Parathyroid adenoma (tissue), 2 donors: ENCODE measurements around the gene GJD3.
"Not testable (repeated sequence)": the region's sequence is repeated elsewhere in the genome, so short reads cannot be mapped to it uniquely, and the experiment has no call there.

Source experiments
- H2AFZ ChIP-seq: fragments of 300-600 bp; sonication (generic); one replicate; pipeline ENCODE4 v1.7.0; 2017; ENCODE audit warnings: antibody characterized with exemption, mild to moderate bottlenecking
- H3K27ac ChIP-seq: fragments of 300-600 bp; sonication (generic); one replicate; pipeline ENCODE4 v1.7.0; 2017
- H3K27me3 ChIP-seq: fragments of 300-600 bp; sonication (generic); one replicate; pipeline ENCODE4 v1.7.0; 2017; ENCODE audit warnings: low read length; ENCODE audit not compliant: control insufficient read depth, insufficient read depth
- H3K36me3 ChIP-seq: fragments of 300-600 bp; sonication (generic); one replicate; pipeline ENCODE4 v1.7.0; 2017; ENCODE audit warnings: low read length; ENCODE audit not compliant: control insufficient read depth, insufficient read depth
- H3K4me1 ChIP-seq: fragments of 300-600 bp; sonication (generic); one replicate; pipeline ENCODE4 v1.7.0; 2017; ENCODE audit warnings: control low read depth
- H3K4me2 ChIP-seq: fragments of 300-600 bp; sonication (generic); one replicate; pipeline ENCODE4 v1.7.0; 2017; ENCODE audit warnings: low read length
- H3K4me3 ChIP-seq: fragments of 300-600 bp; sonication (generic); one replicate; pipeline ENCODE4 v1.7.0; 2017; ENCODE audit warnings: low read depth, low read length
- H3K79me2 ChIP-seq: fragments of 300-600 bp; sonication (generic); one replicate; pipeline ENCODE4 v1.7.0; 2017; ENCODE audit warnings: control low read depth
- H3K9ac ChIP-seq: fragments of 300-600 bp; sonication (generic); one replicate; pipeline ENCODE4 v1.7.0; 2017; ENCODE audit warnings: mild to moderate bottlenecking
- H3K9me3 ChIP-seq: fragments of 300-600 bp; sonication (generic); one replicate; pipeline ENCODE4 v1.7.0; 2017; ENCODE audit warnings: low read length; ENCODE audit not compliant: control insufficient read depth
- TF ChIP-seq, protein P1 (sequence below): fragments of 300-600 bp; sonication (generic); IDR thresholded peaks from one replicate; pipeline ENCODE4 v1.7.0; 2017; ENCODE audit warnings: antibody characterized with exemption, mild to moderate bottlenecking
- donor health status: primary hyperparathyroidism.

The GJD3 gene

DNA sequence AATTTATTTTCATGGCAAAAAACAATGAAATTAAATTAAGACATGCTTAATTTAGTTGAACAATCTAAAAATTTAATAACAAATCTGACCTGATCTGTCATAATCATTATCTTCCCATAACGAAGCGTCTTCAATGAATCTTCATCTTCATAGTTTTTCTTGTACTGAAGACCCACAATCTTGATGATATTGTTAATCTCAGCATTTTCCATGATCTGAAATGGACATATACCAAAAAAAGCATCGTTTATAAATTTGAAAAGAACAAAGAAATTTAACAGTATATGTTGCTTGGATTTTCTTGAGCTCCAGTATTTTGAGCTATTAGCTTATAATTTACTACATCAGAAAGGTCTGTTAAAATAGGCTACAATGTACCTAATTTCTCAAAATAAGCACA, 42.9 kb upstream of the GJD3 start:
- H3K9ac ChIP-seq: no peak overlapping the region
- no peaks in the 10 kb centered on the region for H3K36me3 ChIP-seq
- no peak overlapping the region for H3K27ac ChIP-seq
- no peak overlapping the region for H3K4me3 ChIP-seq
- TF ChIP-seq, protein P1, sequence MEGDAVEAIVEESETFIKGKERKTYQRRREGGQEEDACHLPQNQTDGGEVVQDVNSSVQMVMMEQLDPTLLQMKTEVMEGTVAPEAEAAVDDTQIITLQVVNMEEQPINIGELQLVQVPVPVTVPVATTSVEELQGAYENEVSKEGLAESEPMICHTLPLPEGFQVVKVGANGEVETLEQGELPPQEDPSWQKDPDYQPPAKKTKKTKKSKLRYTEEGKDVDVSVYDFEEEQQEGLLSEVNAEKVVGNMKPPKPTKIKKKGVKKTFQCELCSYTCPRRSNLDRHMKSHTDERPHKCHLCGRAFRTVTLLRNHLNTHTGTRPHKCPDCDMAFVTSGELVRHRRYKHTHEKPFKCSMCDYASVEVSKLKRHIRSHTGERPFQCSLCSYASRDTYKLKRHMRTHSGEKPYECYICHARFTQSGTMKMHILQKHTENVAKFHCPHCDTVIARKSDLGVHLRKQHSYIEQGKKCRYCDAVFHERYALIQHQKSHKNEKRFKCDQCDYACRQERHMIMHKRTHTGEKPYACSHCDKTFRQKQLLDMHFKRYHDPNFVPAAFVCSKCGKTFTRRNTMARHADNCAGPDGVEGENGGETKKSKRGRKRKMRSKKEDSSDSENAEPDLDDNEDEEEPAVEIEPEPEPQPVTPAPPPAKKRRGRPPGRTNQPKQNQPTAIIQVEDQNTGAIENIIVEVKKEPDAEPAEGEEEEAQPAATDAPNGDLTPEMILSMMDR: no peak
- no peaks in the 10 kb centered on the region for H3K9me3 ChIP-seq
- H3K79me2 ChIP-seq: no peaks in the 10 kb centered on the region
- no peaks in the 10 kb centered on the region for H3K4me1 ChIP-seq
- no peak overlapping the region for H3K4me2 ChIP-seq
- H2AFZ ChIP-seq: no peak overlapping the region
- no peaks in the 10 kb centered on the region for H3K27me3 ChIP-seq

GRCh38 chr17:40404003-40404402, 39.5 kb upstream of the GJD3 start:
- no peaks in the 10 kb centered on the region for H3K9me3 ChIP-seq
- no peak overlapping the region for H3K4me2 ChIP-seq
- no peak overlapping the region for H3K27ac ChIP-seq
- TF ChIP-seq, protein P1: no peak
- no peaks in the 10 kb centered on the region for H3K79me2 ChIP-seq
- no peaks in the 10 kb centered on the region for H3K27me3 ChIP-seq
- H3K4me1 ChIP-seq: no peaks in the 10 kb centered on the region
- H3K36me3 ChIP-seq: no peaks in the 10 kb centered on the region
- H3K9ac ChIP-seq: no peak overlapping the region
- H3K4me3 ChIP-seq: no peak overlapping the region
- no peak overlapping the region for H2AFZ ChIP-seq

GRCh38 chr17:40402668-40403067, 38.1 kb upstream of the GJD3 start:
- Histone ChIP-seq H3K9ac (no peak overlapping the region), H3K27me3 (no peaks in the 10 kb centered on the region), H3K27ac (no peak overlapping the region), H3K79me2 (no peaks in the 10 kb centered on the region), H3K4me1 (no peaks in the 10 kb centered on the region), H2AFZ (no peak overlapping the region), H3K36me3 (no peaks in the 10 kb centered on the region), H3K4me2 (no peak overlapping the region), H3K9me3 (no peaks in the 10 kb centered on the region), H3K4me3 (no peak overlapping the region)
- TF ChIP-seq, protein P1: no peak

DNA sequence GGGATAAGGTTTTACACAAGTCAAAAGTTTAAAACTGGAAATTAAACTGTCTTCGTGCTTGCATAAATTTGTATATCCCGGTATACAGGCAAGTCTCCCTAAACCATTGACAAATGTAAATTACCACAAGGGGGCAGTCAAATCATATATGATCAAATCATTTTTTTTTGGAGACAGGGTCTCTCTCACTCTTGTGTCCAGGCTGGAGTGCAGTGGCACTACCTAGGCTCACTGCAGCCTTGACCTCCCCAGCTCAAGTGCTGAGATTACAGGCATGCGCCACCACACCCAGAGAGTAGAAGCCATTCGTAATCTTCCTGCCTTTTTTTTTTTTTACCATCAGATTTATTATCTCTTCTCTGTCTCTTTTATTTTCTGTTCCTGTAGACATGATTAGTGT, 34.6 kb upstream of the GJD3 start:
- no peak overlapping the region for H2AFZ ChIP-seq
- no peaks in the 10 kb centered on the region for H3K79me2 ChIP-seq
- no peak overlapping the region for H3K4me3 ChIP-seq
- H3K4me2 ChIP-seq: no peak overlapping the region
- H3K9ac ChIP-seq: no peak overlapping the region
- H3K27me3 ChIP-seq: no peaks in the 10 kb centered on the region
- no peak overlapping the region for H3K27ac ChIP-seq
- H3K9me3 ChIP-seq: no peaks in the 10 kb centered on the region
- TF ChIP-seq, protein P1: peak; percentile 53
- no peaks in the 10 kb centered on the region for H3K36me3 ChIP-seq
- no peaks in the 10 kb centered on the region for H3K4me1 ChIP-seq

DNA sequence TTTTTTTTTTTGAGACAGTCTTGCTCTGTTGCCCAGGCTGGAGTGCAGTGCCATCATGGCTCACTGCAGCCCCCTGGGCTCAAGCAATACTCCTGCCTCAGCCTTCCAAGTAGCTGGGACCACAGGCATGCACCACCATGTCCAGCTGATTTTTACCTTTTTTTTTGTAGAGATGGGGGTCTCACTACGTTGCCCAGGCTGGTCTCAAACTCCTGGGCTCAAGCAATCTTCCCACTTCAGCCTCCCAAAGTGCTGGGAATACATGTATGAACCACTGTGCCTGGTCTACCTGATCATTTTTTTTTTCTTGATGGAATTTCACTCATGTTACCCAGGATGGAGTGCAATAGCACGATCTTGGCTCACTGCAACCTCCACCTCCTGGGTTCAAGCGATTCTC, 22.0 kb upstream of the GJD3 start:
- not testable (repeated sequence) for H3K9me3 ChIP-seq, H3K4me2 ChIP-seq, H3K4me3 ChIP-seq, H3K9ac ChIP-seq, H3K36me3 ChIP-seq, H2AFZ ChIP-seq, H3K4me1 ChIP-seq, H3K27me3 ChIP-seq, H3K79me2 ChIP-seq, H3K27ac ChIP-seq
